NCI-H526 treated with DMSO at 0.1 percent for 48 hours (cell line): ENCODE data around the gene ELFN1.

ENCODE experiments used
- DNase-seq: peaks from one replicate; lab custom pipeline; 2025; lab: John Stamatoyannopoulos, UW

Gene ELFN1

GRCh38 chr7:1663857-1664651 is 6.0 kb upstream of the ELFN1 start:
- no peak for DNase-seq

DNA sequence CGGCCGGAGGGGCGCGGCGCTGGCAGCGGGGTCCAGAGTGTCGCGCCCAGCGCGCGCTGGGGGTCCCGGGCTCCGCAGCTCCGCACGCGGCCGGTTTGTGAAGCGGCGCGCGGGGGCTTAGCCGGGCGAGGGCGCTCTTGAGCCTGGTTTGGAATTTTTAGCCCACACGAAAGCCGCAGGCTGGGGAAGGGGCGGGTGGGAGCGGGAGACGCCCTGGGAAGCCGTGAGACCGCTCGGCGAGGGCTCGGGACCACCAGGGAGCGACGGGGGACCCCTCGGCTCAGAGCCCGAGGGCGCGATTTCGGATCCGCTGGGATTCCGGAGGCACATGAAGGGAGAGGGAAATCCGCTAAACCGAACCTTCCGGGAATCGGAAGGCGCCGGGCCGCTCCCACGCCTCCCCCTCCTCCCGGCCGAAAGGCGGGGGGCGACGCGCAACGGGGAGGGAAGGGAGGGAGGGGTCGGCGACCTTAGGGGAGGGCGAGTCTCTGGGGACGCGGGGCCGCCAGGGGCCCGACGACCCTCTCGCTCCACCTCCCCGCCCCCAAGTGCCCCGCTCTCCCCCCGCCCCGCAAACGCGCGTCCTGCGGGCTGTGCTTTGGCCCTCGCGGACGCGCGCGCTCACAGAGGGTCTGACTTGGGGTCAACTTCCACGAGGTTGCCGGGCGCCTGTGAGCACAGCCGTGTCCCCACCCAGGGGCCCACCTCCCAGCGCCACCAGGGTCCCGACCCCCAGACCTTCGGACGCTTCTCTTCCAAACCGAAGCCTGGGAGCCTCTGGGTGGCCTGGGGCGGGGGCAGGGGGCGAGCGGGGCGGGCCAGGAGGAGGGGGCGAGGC is 5.1 kb upstream of the ELFN1 start:
- no peak for DNase-seq

DNA sequence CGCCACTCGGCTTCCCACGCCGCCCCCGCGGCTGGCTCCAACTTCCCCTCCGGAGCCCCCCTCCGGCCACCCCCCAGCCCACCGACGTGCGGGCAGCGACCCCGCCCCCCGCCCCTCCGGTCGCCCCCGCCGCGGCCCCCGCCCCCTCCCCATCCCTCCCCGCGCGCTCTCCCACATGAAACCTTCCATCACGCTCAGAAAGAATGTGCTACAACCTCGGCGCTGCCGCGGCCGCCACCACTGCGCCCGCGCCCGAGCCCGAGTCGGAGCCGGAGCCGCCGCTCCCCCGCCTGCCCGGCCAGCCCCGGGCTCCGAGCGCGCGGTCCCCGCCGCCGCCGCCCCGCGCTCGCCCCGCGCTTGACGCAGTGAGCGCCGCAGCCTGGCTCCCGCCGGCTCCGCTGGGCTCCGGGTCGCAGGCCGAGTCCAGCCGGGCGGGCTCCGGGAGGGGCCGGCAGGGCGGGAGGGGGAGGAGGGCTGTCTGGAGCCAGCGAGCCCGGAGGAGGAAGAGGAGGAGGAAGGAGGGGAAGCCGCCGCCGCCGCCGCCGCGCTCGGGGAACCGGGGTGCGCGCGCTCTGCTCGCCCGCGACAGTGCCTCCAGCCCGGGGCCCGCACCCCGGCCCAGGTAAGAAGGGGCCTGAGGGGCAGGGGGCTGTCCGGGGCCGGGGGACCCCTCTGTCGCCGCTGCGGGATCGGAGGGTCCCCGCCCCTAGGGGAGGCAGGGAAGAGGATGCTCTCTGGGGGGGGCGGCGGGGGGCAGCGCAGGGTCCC is 4.3 kb upstream of the ELFN1 start:
- DNase-seq, result no peak

DNA sequence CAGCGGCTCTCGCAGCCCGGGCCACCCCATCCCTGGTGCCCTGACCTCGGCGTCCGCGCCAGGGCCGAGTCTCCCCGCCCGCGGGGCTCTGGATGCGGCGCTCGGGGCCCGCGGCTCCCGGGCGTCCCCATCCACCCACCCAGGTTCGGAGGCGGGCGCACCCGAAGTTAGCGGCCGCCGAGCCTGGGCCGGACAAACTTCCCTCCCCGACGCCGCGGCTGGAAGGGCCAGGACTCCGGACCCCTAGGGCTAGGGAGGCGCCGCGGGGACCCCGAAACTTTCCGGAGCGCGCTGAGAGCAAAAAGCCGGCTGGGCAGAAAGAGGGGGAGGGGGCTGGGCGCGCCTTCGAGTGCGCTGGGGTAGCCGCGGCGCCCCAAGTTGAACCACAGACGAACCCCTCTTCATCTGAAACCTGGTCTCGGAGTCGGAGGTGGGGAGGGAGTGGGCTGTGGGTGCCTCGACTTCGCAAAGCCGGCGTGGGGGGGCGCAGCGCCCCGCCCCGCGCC is 3.7 kb upstream of the ELFN1 start:
- DNase-seq, result no peak

DNA sequence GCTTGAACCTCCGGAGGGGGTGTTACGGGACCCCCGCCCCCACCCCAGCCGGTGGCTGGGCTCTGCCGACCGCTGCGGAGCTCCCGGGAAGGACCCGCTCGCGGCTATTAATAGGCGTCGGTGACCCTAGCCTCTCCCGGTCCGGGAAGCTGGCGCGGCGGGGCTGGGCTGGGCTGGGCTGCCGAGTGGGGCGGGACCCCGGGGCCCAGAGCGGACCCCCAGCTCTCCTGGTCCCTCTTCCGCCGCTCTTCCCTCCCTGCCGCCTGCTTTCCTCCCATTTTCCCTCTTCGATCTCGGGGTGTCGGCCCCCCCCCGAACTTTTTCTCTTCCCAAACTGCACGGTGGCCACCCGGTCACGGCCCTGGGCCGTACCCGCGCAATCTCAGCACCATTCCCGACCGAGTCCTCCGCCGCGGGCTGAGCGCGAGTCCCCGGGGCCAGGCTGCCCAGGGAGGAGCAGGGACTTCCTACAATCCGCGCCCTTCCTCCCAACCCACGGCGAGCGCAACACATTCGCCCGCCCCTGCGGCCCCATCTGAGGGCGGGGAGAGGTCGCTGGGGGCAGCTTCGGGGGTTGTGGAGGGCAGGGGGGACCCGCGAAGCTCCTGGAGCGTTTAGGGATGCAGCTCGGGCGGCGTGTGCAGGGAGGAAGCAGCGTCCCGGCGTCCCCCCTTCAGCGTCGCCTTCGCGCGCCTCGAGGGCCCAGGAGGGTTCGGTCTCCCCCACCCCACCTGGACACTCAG is 3.1 kb upstream of the ELFN1 start:
- DNase-seq, result no peak

- no peak for DNase-seq
Observed at GRCh38 chr7:1667566-1668395, 2.3 kb upstream of the ELFN1 start.

GRCh38 chr7:1668396-1669063 is 1.5 kb upstream of the ELFN1 start:
- DNase-seq, result no peak

- DNase-seq, result no peak
Observed at GRCh38 chr7:1669064-1669951, 769 bp upstream of the ELFN1 start.

- no peak for DNase-seq
Observed at GRCh38 chr7:1670894-1671593, 967 bp downstream of the ELFN1 start.

- DNase-seq, result no peak
Observed at GRCh38 chr7:1671594-1672451, 1.7 kb downstream of the ELFN1 start.

- no peak for DNase-seq
Observed at GRCh38 chr7:1672851-1673486, 2.9 kb downstream of the ELFN1 start.

GRCh38 chr7:1673581-1674118 is 3.6 kb downstream of the ELFN1 start:
- no peak for DNase-seq

- DNase-seq, result no peak
Observed at GRCh38 chr7:1674161-1675035, 4.3 kb downstream of the ELFN1 start.

DNA sequence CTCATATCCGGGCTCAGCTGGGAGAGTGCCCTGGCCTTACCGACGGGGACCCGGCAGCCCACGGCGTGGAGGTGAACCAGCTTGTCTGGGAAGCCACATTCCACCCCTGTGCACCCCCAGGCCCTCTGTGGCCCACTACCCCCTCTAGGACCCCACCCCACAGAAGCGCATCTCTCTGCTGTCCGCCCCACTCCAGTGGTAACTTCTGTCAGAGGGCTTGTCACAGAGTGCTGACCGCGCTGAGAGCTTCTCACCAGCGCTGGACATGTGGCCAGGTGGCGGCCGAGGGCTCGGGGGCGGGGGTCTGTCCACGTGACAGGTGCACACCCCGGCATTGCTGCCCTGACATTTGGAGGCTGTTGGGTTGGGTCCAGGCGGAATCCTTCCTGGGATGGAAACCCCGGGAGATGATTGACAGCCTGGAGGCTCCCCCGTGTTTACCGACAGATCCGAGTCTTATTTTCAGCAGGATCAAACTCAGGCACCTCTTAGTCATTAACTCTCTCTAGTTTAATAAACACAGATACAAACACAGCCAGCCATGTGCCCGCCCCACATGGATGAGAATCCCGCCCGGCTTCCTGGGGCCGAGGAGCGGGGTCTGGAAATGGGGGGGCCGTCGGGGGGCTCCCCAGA is 5.1 kb downstream of the ELFN1 start:
- no peak for DNase-seq
